ENCODE results near the gene S100A13. TPM values are rescaled to one million over a fixed set of nuclear protein-coding genes. Genes with fewer than 3 reads are reported as not detected.

S100A13 gene
- total RNA-seq, 2 experiments from 2014 or later = 4.8 to 10.3 TPM

DNA sequence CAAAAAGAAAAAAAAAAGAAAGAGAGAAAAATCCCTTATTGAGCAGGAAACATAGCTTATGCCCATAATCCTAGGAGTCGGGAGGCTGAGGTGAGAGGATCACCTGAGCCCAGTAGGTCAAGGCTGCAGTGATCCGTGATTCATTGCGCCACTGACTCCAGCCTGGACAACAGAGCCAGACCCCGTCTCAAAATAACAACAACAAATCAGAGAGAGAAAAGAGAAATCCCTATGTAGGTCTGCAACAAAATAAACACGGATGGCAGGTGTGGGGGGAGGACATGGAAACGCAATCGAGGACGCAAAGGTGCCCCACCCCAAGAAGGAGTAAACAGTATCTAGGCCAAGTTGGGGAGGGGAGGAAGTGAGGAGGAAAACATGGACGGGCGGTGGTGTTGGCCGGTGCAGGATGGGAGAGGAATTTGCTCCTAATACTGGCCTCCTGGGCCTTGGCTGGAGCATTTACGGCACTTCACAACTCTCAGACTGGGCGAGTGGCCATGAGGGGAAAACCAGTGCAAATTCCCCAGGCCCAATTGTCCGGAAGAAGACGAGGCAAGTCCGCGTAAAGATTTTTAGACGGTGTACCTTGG, 6.0 kb upstream of the S100A13 start:
- Histone ChIP-seq H4K20me1 (ENCODE audit: insufficient read depth, low read length) (no peaks in the 10 kb centered on the region), H3K4me3 (ENCODE audit: low read depth, low read length, poor library complexity, severe bottlenecking) (peak overlapping the region; percentile 83), H3K36me3 (ENCODE audit: insufficient read depth, low read length) (peaks cover 26% of the 10 kb centered on the region), H3K4me1 (ENCODE audit: insufficient read depth, low read length, poor library complexity, severe bottlenecking) (peaks cover 16% of the 10 kb centered on the region), H3K79me2 (ENCODE audit: insufficient read depth, low read depth, low read length) (peaks cover 29% of the 10 kb centered on the region), H3K9me2 (ENCODE audit: insufficient read depth, low read length) (no peaks in the 10 kb centered on the region), H2AFZ (ENCODE audit: low read length) (no peak overlapping the region; the same call in 1 of the 2 replicates), H3K27ac (ENCODE audit: low read depth, low read length, poor library complexity, severe bottlenecking) (no peak overlapping the region), H3K9me3 (ENCODE audit: low read length) (no peaks in the 10 kb centered on the region), H3K4me2 (ENCODE audit: low read length) (peak overlapping the region; percentile 61)
- no TSS peak for BruUV-seq (replicated peaks)
- ChIA-PET POLR2A (interaction anchor here (0.5 to 2.1 kb wide), 12 partner anchors 10 to 344 kb away, joined by 3 to 8 read pairs (median 4); partner anchors contain the start of gene JTB), CTCF (ENCODE audit: unreplicated experiment) (interaction anchor here (1.0 to 1.4 kb wide), 2 partner anchors 42 to 61 kb away, joined by 3 to 4 read pairs; no protein-coding TSS in a partner anchor)
- intact Hi-C loops (cut with micrococcal nuclease; ENCODE audit: unreplicated experiment) = no loop called here
- DNase-seq (ENCODE audit: low spot score) = no peak
- TF ChIP-seq, protein P1, sequence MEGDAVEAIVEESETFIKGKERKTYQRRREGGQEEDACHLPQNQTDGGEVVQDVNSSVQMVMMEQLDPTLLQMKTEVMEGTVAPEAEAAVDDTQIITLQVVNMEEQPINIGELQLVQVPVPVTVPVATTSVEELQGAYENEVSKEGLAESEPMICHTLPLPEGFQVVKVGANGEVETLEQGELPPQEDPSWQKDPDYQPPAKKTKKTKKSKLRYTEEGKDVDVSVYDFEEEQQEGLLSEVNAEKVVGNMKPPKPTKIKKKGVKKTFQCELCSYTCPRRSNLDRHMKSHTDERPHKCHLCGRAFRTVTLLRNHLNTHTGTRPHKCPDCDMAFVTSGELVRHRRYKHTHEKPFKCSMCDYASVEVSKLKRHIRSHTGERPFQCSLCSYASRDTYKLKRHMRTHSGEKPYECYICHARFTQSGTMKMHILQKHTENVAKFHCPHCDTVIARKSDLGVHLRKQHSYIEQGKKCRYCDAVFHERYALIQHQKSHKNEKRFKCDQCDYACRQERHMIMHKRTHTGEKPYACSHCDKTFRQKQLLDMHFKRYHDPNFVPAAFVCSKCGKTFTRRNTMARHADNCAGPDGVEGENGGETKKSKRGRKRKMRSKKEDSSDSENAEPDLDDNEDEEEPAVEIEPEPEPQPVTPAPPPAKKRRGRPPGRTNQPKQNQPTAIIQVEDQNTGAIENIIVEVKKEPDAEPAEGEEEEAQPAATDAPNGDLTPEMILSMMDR (conservative IDR thresholded peaks at IDR 0.05; ENCODE audit: low read length) = no peak
- no peak for TF ChIP-seq EZH2phosphoT487 (IDR thresholded peaks at IDR 0.05; ENCODE audit: borderline replicate concordance, low read depth, low read length)

DNA sequence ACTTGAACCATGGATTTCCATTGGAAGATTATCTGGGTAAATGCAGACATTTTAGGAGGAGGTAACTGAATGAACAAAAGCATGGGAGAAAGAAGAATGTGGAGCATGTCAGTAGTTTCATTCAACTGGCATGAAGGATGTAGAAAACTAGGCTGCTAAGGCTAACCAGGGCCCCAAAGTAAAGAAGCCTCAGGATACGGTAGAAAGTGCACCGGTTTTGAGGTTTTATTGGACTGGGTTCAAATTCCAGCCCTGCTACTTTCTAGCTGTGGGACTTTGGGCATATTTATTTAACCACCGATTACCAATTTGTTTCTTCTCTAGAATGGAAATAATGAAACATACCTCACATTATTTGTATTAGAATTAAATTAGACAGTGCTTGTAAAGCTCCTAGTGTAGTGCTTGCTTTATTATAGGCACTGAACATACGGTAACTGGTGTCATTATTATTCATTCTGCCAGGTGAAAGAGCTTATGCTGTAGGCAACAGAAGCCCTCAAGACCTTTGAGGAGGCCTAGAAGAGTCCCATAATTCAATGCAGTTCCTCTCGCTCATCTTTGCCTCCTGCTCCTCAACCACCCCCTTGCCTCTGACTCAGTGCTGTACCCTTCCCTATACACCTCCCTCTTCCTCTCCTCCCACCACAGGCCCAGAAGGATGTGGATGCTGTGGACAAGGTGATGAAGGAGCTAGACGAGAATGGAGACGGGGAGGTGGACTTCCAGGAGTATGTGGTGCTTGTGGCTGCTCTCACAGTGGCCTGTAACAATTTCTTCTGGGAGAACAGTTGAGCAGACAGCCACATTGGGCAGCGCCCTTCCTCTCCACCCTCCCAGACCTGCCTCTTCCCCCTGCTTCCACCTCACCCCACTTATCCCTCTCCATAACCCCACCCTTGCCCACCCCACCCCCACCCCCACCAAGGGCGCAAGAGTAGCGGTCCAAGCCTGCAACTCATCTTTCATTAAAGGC, 4.0 kb upstream of the S100A13 start:
- Histone ChIP-seq H4K20me1 (ENCODE audit: insufficient read depth, low read length) (no peaks in the 10 kb centered on the region), H3K36me3 (ENCODE audit: insufficient read depth, low read length) (peaks cover 7% of the 10 kb centered on the region), H3K9me2 (ENCODE audit: insufficient read depth, low read length) (no peaks in the 10 kb centered on the region), H3K27ac (ENCODE audit: low read depth, low read length, poor library complexity, severe bottlenecking) (no peak overlapping the region), H3K4me2 (ENCODE audit: low read length) (no peak overlapping the region), H3K9me3 (ENCODE audit: low read length) (no peaks in the 10 kb centered on the region), H3K4me3 (ENCODE audit: low read depth, low read length, poor library complexity, severe bottlenecking) (no peak overlapping the region), H2AFZ (ENCODE audit: low read length) (no peak overlapping the region), H3K4me1 (ENCODE audit: insufficient read depth, low read length, poor library complexity, severe bottlenecking) (peaks cover 26% of the 10 kb centered on the region), H3K79me2 (ENCODE audit: insufficient read depth, low read depth, low read length) (peaks cover 21% of the 10 kb centered on the region)
- ChIA-PET POLR2A (interaction anchor here (1.0 kb wide), 2 partner anchors 17 to 19 kb away, joined by 3 to 4 read pairs; partner anchors contain the start of gene S100A16), CTCF (ENCODE audit: unreplicated experiment) (no interaction called here)
- DNase-seq (ENCODE audit: low spot score) = no peak
- BruUV-seq (replicated peaks) = no TSS peak
- TF ChIP-seq EZH2phosphoT487 (IDR thresholded peaks at IDR 0.05; ENCODE audit: borderline replicate concordance, low read depth, low read length) = no peak
- TF ChIP-seq, protein P1 (conservative IDR thresholded peaks at IDR 0.05; ENCODE audit: low read length) = no peak
- intact Hi-C loops (cut with micrococcal nuclease; ENCODE audit: unreplicated experiment) = no loop called here

Measured in OCI-LY7 (cell line).